Neural progenitor cell (in vitro differentiated cells): ENCODE data around the gene ZGPAT.
"Not testable (repeated sequence)": the region's sequence is repeated elsewhere in the genome, so short reads cannot be mapped to it uniquely, and the experiment has no call there.

Source experiments
- EZH2 ChIP-seq: fragments of 200-600 bp; sonication (generic); IDR thresholded peaks from 2 replicates; pipeline ENCODE4 v1.6.1; 2017; ENCODE audit warnings: antibody characterized with exemption, mild to moderate bottlenecking, moderate library complexity
- TF ChIP-seq, protein P1 (sequence below): fragments of 200-600 bp; sonication (generic); IDR thresholded peaks from 2 replicates; pipeline ENCODE4 v1.5.1; 2017; ENCODE audit warnings: antibody characterized with exemption, mild to moderate bottlenecking

- TF ChIP-seq, protein P1, sequence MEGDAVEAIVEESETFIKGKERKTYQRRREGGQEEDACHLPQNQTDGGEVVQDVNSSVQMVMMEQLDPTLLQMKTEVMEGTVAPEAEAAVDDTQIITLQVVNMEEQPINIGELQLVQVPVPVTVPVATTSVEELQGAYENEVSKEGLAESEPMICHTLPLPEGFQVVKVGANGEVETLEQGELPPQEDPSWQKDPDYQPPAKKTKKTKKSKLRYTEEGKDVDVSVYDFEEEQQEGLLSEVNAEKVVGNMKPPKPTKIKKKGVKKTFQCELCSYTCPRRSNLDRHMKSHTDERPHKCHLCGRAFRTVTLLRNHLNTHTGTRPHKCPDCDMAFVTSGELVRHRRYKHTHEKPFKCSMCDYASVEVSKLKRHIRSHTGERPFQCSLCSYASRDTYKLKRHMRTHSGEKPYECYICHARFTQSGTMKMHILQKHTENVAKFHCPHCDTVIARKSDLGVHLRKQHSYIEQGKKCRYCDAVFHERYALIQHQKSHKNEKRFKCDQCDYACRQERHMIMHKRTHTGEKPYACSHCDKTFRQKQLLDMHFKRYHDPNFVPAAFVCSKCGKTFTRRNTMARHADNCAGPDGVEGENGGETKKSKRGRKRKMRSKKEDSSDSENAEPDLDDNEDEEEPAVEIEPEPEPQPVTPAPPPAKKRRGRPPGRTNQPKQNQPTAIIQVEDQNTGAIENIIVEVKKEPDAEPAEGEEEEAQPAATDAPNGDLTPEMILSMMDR, result not testable (repeated sequence)
- TF ChIP-seq EZH2, result not testable (repeated sequence)
Measured at GRCh38 chr20:63722967-63723622, 15.3 kb downstream of the ZGPAT start.
